Bronchial epithelial cell (primary cell): Measurements from ENCODE around the gene JCAD. TPM values are rescaled to one million over a fixed set of nuclear protein-coding genes. Genes with fewer than 3 reads are reported as not detected.

Experiments used
- DNase-seq: peaks from one replicate; pipeline ENCODE4 v3.0.0-alpha.2; 2010; ENCODE audit warnings: low read depth
- FAIRE-seq: peaks from 2 replicates; lab custom pipeline; 2011; peaks lifted over from hg19 to GRCh38; lab: Jason Lieb, UNC
- H3K27me3 ChIP-seq: 2 replicates; pipeline ENCODE4 v1.5.1; 2011; ENCODE audit warnings: low read length; ENCODE audit not compliant: control insufficient read depth, insufficient read depth
- H3K36me3 ChIP-seq: 2 replicates; pipeline ENCODE4 v1.5.1; 2011; ENCODE audit warnings: low read length; ENCODE audit not compliant: control insufficient read depth, insufficient read depth
- H3K4me3 ChIP-seq: 2 replicates; pipeline ENCODE4 v1.5.1; 2011; ENCODE audit warnings: mild to moderate bottlenecking, low read depth, low read length, control low read depth
- CTCF ChIP-seq: IDR thresholded peaks from 2 replicates; pipeline ENCODE4 v1.5.1; 2011; ENCODE audit warnings: mild to moderate bottlenecking, moderate library complexity, low read length, control low read depth, inconsistent platforms; ENCODE audit not compliant: insufficient read depth, severe bottlenecking
- total RNA-seq: library from RNA; depleted of rRNA; stranded (reverse); fragments of >200 nt; gene quantifications from 2 replicates; pipeline ENCODE4 v1.2.1, GENCODE V29; 2014

Gene JCAD
- total RNA-seq, 1 donor from 2014 or later = under 0.01 TPM

- H3K36me3 ChIP-seq = no peaks in the 10 kb centered on the region
These were observed 66.0 kb downstream of the JCAD start for GRCh38 chr10:29993319-29993915.

GRCh38 chr10:29992914-29993313 lies 66.5 kb downstream of the JCAD start:
- no peaks in the 10 kb centered on the region for H3K27me3 ChIP-seq
- DNase-seq = no peak
- TF ChIP-seq CTCF = no peak
- no peak overlapping the region for H3K4me3 ChIP-seq
- no peaks in the 10 kb centered on the region for H3K36me3 ChIP-seq
- peak; percentile 66 for FAIRE-seq

More at GRCh38 chr10:29993319-29993915, 66.0 kb downstream of the JCAD start:
- Histone ChIP-seq H3K4me3 (no peak overlapping the region), H3K27me3 (no peaks in the 10 kb centered on the region)
- FAIRE-seq (no peak), DNase-seq (no peak)
- no peak for TF ChIP-seq CTCF

DNA sequence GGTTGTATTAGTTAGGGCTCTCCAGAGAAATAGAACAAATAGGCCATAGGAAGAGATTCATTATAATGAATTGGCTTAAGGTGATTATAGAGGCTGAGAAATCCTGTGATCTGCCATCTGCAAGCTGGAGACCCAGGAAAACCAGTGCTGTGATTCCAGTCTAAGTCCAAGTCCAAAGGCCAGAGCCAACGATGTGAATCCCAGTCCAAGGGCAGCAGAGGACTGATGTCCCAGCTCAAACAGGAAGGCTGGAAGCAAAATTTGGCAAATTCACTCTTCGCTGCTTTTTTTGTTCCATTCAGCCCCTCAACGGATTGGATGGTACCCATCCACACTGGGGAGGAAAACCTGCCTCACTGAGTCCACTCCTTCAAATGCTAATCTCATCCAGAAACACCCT lies 68.0 kb downstream of the JCAD start:
- no peak for FAIRE-seq
- Histone ChIP-seq H3K4me3 (no peak overlapping the region), H3K27me3 (no peaks in the 10 kb centered on the region), H3K36me3 (no peaks in the 10 kb centered on the region)
- DNase-seq = no peak
- no peak for TF ChIP-seq CTCF

- FAIRE-seq (no peak), DNase-seq (no peak)
- TF ChIP-seq CTCF = no peak
- no peaks in the 10 kb centered on the region for H3K27me3 ChIP-seq
- H3K4me3 ChIP-seq = no peak overlapping the region
- H3K36me3 ChIP-seq = no peaks in the 10 kb centered on the region
These were observed 71.9 kb downstream of the JCAD start for GRCh38 chr10:29987471-29987870.

GRCh38 chr10:29982997-29983648 lies 76.3 kb downstream of the JCAD start:
- FAIRE-seq (no peak), DNase-seq (no peak)
- Histone ChIP-seq H3K27me3 (no peaks in the 10 kb centered on the region), H3K4me3 (no peak overlapping the region), H3K36me3 (no peaks in the 10 kb centered on the region)
- TF ChIP-seq CTCF = no peak
